ENCODE measurements around the gene SLC16A8.

SLC16A8 gene

DNA sequence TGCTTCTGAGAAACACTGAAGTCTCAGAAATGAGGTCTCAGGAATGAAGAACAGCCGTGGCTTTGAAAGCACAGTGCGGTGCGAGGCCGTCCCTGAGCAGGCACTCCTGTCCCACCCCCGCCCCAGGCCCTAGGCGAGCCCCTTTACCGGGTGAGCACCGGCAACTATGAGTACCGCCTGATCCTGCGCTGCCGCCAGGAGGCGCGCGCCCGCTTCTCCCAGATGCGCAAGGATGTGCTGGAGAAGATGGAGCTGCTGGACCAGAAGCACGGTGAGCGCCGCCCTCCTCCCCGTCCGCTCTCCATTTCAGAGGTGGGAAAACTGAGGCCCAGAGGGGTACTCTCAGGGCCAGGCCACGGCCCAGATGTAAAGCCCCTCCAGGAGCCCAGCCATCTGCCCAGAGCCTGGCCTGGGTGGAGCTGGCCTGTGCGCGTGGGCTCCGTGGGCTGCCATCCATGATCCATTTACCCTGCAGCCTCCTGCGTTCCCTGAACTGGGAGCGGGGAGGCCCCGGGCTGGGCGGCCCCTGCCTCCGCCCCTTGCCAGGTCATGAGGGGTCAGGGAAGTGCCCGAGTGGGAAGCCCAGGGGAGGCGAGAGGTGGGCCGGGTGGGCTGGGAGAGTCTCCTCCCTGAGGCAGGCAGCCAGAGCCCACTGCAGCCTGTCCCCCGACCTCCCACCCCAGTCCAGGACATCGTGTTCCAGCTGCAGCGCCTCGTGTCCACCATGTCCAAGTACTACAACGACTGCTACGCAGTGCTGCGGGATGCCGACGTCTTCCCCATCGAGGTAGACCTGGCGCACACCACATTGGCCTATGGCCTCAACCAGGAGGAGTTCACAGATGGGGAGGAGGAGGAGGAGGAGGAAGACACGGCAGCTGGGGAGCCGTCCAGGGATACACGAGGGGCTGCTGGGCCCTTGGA lies 9.5 kb downstream of the SLC16A8 start:
- peak in 7 of 58 donors; percentile 6 to 49 (median 22) for DNase-seq

DNA sequence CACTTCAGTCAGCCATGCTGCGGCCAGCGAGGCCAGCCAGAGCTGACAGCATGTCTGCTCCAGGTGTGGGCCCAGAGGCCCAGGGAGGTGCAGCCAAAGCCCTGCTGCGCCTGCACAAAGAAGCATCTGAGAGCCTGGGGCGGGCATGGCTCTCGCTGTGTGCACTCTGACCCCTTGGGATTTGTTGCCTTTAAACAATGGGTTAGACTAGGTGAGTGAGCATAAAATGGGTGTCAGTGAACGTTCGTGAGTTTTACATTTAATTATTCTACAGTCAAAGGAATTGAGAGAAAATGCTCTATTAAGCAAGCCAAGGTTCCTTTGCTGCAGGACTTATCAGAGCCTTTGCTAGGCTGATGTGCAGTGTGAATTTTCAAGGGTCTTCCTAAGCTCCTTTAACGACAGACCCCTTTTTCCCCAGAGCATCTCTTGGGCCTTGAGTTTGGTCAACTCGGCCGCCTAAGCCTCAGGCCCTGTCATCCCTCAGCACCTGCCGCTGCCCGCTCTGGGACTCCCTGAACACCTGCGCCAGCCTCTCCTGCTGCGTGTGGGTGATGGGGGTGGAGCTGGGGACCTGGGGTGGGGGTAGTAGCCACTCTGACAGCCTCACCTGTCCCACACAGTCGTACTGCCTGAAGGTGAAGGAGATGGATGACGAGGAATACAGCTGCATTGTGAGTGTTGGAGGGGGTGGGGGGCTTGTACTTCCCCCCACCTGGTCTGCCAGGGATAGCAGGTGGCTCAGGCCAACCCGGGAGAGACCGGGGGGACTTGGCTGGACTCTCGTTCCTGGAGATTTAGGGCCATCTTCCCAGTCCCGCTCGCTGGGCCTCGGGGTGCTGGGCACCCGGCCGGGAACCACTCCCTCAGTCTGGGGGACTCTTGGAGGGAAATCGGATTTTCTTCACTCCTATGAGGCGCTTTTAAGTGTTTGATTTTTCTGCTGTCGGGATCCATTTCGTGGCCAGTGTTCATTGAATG lies 10.5 kb downstream of the SLC16A8 start:
- DNase-seq: no peak

DNA sequence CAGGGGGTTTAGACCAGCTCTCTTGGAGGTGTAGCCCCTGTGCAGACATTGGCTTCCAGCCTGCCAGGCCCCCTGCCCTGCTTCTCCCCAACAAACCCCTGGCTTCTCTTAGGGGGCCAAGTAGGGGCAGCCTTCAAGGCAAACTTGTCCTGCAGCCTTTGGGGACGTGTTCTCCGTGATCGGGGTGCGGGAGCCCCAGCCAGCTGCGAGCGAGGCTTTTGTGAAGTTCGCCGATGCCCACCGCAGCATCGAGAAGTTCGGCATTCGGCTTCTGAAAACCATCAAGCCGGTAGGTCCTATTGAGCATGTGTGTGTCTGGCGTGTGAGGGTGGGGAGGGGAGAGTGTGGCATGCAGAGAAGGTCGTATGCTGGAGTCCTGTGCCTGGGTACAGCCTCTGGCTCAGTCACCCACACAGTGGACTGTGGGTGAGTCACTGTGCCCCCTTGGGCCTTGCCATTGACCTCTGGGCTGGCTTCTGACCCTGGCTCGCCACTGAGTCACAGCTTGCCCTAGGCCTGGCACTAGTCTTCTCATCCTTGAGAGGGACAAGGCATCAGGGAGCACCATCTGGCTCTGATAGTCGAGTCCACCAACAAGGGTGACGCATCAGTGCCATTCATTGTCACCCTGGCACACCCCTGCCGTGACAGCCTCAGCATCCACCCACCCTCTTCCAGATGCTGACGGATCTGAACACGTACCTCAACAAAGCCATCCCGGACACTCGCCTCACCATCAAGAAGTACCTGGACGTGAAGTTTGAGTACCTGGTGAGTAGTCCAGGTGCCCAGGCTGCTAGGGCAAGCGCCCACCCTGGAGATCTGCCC lies 11.4 kb downstream of the SLC16A8 start:
- DNase-seq: no peak

DNA sequence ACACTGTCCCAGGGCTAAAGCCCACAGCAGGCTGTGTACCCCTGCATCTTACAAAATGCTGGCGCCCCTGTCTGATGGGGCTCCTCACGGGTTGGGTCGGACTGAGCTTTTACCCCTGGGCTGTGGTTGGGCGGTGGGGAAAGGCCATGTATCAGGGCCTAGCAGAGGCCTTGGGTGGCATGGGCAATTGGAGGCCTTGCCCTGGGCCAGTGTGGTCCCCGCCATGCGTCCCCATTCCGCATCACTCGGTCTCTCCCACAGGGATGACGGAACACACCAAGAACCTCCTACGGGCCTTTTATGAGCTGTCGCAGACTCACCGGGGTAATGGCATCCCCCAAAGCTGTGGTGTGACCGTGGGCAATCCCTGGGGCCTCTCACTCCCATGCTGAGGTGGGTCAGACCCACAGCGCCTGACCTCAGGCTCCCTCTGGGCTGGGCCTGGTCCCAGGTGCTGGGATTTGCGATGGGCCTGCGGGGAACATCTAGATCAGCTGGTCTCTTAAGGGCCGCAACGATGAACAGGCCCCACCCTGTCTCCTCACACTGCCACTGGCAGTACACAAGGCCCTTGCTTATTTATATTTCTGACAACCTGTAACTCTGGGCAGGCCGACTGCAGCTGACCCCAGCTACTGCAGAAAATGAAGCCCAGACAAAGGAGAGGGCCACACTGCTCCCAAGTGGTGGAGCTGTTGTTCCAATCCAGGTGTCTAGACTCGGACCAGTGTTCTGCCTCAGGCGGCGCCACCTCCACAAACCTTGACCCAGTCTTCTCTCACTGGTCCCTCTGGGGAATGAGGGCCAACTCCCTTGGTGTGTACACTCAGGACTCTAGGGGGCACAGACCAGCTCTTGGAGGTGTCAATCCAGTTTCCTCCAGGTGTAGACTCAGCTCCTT lies 12.3 kb downstream of the SLC16A8 start:
- DNase-seq: no peak

DNA sequence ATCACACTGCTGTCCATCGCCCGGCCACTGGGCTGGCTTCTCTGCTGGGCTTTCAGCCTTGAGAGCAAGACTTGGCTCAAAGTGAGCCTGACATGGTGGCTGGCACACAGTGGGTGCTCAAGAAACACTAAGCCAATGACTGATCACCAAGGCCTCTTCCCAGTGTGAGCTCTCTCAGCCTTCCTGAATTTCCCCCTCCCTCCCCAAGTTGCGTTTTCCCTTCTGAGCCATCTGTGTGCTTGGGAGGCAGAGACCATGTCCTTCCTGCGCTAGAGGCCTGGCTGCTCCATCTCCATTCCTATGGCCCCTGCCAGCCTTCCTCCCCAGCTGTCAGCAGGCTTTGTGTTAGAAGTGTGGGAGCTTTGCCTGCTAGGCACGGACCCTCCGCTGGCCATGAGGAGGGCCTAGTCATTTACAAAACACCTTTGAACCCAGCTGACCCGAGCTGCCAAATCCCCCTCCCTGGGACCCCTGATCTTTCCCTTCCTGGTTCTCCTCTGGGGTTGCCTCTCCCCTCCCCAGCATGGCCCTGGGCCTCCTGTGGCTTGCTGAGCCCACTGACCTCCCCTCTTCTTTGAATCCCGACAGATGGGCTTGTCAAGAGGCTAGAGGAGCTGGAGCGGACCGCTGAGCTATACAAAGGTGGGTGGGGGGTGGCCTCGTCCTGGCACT lies 13.6 kb downstream of the SLC16A8 start:
- DNase-seq: peak in 2 of 58 donors; percentile 36 to 38

DNA sequence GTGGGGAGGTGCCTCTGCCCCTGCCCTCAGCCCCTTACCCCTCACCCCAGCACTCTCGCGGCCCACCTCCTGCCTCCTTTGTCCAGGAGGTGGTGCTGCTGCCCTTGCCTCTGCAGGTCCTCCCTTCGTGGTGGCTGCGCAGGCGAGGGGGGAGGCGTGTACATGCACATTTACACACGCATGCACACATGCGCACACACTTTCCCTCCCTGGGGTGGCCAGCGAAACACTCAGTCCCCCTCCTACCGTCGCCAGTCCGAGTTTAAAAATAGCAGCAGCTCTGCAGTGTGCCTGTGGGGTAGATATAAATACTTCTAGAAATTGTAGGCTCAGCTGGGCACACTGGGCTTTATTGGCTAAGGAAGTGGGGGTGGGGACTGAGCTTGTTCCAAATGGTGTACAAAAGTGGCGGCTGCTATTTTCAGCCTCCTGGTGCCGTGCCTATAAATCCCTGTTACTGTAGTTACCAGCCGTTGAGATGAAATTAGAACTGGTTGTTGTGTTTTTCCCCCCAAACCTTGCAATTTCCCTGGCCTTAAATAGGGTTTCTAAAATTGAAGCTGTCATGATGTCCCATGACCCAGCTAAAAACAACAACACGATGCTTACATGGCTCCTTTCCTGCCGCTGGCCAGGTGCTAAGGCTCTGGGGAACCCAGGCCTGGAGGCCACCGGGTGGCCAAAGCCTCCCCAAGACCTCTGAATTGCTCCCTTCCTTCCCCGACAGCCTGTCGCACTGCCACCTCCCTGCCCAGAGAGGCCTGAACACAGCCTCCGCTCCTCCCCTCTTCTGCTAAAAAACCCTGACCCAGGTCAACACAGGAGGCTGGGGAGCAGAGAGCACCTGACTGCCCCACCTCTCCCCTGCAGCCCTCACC lies 14.4 kb downstream of the SLC16A8 start:
- peak in 56 of 58 donors; percentile 26 to 95 (median 79) for DNase-seq

DNA sequence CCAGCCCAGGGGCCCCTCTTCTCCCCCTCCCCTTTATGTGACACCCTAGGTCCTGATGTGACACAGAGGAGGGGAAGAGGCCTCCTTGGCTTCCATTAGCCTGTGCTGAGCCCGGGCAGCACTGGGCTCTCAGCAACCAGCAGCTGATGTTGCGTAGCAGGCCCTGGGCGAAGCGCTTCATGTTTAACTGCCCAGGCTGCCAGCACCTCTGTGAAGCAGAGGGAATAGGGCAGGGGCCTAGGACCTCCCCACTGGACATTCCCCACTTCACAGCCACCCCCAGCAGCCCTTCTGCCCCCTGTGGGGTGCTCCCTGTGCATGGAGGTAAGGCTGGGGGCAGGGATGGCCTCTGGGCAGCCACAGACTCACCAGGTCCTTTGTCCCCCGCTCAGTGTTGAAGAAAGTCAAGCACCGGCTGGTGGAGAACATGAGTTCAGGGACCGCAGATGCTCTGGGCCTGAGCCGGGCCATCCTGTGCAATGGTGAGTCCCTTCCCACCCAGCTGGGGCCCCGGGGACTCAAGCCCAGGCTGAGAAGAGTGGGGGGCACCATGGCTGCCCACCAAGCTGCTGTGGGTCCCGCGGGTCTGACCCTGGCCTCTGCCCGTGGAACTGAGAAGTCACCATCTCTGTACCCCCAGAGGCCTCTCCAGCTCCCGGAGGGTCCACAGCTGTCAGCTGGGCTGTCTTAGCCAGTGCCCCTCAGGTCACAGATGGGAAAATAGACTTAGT lies 15.2 kb downstream of the SLC16A8 start:
- DNase-seq: no peak

DNA sequence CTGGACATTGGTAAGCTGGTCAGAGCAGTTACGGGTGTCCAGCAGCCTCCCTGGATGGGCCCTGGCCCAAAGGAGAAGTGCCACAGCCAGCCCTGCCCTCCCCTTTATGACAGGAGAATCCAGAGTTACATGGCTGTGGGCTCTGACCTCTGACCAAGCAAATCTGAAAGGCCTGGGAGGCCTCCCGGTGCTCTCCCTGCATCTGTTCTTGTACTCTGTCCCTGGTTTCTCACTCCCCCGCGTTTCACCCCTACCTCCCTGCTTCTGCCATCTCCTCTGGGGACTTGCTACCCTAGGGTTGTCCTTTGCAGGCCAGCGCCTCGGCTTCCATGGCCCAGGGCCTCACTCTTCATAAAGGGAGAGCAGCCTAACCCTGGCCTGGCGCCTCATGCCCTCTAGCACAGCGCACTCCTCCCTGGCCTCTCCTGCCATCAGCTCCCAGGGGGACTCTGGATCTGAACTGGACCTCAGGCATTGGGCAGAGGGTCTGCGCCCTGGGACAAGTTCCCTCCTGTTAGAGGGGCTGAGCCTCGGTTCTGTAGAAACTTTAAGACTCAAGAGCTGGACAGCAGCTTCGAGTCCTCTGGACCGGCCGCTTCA lies 16.1 kb downstream of the SLC16A8 start:
- DNase-seq: no peak

DNA sequence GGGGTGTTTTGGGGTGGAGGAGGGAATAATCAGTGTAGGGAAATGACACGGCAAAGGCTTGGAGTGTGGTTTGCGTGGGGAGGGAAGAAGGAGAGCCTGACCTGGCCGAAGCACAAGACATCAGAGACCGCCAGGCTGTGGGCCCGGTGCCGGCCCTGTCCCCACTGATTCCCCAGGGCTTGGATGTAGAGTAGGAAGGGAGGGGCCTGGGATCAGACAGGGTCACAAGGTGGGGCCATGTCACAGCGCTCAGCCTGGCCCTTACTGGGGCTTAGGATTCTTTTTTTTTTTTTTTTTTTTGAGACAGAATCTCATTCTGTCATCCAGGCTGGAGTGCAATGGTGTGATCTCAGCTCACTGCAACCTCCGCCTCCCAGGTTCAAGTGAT lies 17.0 kb downstream of the SLC16A8 start:
- no peak for DNase-seq

DNA sequence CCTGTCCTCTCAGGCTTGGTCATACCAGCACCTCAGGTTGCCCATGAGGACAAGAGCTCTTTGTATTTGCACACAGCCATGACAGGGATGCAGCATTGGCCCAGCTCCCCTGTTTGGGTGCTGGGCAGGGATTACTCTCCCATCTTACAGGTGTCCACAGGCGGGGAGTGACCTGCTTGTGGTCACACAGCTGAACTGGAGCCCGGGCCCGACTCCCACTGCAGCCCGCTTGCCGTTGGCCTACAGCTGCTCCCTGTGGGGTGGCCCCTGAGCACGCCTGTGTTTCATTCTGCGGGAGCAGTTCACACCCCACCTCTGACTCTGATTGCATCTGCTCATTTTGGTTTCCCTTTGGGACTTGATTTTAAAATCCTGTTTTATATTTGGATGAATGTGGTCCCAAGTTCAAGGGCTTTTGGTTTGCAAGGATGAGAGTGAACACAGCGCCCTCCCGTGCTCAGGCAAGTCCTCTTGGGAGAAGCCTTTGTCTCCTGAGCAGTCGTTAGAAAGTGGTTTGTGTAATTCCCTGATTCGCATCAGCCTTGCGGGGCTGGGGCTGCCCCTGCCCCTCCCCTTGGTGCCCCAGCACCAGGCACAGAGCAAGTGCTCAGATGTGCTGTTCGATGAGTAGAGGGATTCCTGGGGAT lies 17.5 kb downstream of the SLC16A8 start:
- DNase-seq: peak in 2 of 58 donors; percentile 15 to 45

DNA sequence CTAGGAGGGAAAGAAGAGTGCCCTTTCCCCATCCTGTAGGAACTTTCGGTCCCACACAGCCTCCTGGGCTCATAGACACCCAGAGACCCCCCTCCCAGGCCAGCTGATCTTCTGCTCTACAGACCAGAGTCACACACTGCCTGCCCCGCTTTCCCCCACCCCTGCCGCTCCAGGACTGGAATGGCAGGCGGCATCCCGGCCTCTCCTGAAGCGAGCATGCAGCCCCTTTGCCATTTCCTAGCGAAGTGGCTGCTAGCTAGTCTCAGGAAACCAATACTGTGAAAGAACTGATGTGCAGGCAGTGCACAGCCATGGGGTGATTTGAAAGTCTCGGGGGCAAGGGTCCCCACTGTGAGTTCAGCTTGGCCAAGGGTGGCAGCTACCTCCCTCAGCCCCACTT lies 18.4 kb downstream of the SLC16A8 start:
- no peak for DNase-seq

DNA sequence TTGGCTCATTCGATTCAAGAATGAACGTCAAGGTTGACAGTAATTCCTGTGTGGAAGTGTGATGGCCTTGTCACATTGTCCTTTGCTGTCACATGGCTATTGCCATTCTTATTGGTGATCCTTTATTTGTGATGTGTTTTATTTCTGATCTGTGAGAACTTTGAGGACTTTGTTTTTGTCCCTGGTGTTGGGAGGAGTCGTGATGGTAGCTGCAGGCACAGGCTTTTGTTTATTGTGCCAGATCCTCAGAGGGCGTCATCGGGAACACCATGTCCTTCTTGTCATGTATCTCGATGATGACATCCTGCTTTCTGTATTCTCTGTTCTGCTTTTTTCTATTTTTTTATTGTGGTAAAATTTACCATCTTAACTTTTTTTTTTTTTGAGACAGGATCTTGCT lies 21.2 kb downstream of the SLC16A8 start:
- peak in 36 of 58 donors; percentile 22 to 76 (median 46) for DNase-seq

DNA sequence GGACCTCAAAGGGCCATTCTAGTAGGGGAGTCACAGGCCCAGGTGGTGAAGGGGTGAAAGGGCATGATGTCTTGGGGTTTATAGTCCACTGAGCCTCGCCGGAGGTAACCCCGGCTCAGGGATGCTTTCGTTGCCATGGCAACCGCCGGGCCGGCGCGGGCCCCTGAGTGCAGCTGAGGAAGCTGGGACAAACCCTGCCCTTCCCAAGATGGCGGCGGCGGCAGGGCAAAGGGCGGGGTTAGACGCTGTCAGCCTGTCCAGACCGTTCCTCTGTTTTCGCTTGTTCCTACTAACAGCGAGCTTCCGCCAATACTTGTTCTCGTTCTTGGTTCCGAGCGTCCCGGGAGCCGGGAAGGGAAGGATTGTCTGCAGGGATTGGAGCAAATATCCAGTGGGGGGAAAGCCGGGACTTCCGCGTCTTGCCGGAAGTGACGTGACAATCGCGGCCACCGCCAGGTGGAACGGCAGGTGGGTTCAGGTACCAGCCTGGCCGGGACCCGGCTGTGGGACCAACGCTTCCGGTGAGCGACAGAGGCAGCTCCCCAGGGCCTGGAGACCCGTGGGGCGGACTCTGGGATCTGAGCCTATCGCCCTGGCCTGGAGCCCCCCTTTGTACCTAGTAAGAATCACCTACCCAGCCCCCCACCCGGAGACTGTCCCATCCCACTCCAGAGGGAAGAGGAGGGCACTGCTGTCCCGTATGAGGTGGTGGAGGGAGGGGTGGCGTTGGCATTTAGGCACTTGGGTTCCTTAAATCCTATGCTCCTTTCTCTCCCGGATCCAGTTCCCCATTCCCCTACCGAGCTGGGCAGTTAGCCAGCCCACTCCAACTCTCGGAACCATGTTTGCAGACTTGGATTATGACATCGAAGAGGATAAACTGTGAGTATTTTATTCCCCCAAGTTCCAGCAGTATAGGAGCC lies 26.8 kb downstream of the SLC16A8 start, which contains the start of gene PICK1:
TSS of gene PICK1 (plus strand) at position 436 of the 923 bp plus-strand sequence. CDS start at position 842, 406 bp downstream.
- DNase-seq: peak; percentile 62 to 97 (median 91)

DNA sequence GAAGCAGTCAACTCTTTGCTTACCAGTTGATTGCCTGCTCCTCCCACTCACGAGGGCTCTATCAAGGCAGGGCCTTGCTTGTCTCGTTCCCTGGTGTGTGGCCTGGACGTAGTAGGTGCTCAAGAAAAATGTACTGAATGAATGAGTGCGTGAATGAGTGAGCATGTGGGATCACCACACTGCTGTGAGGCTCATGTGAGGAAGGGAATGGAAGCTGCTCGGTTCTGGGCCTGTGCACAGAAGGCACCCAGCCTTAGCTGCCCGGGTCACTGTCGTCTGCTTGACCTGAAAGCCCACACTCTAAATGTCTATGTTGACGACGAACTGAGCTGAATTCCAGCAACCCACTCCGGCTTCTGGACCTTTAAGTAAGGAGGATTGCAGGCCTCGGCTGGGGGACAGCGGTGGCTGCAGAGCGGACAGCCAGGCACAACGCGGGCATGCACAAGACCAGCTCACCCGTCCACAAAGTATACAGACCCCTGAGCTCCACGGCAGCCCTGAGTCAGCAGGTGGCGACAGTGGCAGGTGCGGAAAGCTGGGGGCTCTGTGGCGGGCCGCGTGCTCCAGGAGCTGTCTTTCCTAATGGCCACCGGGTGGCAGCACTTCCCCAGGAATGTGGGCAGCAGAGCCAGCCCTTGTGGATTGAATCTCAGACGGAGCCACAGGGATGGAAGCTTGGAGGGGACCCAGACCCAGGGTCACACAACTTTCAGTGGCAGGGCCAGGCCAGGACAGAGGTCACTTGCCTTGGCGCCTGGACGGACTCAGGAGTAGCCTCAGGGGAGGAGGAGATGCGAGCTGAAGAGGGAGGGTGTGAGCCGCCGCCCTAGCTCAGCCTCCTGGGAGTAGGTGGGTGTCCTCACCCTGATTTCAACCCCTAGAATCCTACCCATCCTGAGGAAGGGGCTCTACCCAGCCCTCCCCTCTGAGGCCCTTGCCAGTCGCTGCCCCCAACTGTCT lies 31.8 kb downstream of the SLC16A8 start:
- peak in 57 of 58 donors; percentile 31 to 89 (median 75) for DNase-seq
